Right lobe of liver (tissue), 4 donors: Measurements from ENCODE around the gene GALNT2.

Experiments
- POLR2A ChIP-seq: fragments of 450-650 bp; IDR thresholded peaks from one replicate; pipeline ENCODE4 v1.6.1; 2017; ENCODE audit warnings: antibody characterized with exemption, mild to moderate bottlenecking
- TF ChIP-seq, protein P1 (sequence below), 4 donors: fragments of 200-600 bp in 3 of 4; fragments of 450-650 bp in 1 of 4; IDR thresholded peaks; one replicate each; pipeline versions ENCODE4 v1.5.1 to v1.8.0; 2016 to 2022; ENCODE audit warnings: antibody characterized with exemption in 4 of 4, mild to moderate bottlenecking in 2 of 4
- donor health status: DM: no; HTN: no; CAD: no.
- donor health status: DM: no; HTN: no; CAD: no.
- donor health status: DM: no; HTN: yes; CAD: no.

DNA sequence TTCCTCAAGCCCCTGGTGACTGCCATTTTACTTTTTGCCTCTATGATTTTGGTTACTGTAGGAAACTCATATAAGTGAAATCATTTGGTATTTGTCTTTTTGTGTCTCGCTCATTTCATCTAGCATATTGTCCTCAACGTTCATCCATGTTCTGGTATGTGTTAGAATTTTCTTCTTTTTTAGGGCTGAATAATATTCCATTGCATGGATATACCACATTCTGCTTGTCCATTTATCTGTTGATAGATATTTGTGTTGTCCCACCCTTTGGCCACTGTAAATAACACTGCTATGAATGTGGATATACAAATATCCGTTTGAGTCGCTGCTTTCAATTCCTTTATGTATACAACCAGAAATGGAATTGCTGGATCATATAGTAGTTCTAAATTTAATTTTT, 4.5 kb upstream of the GALNT2 start:
- TF ChIP-seq POLR2A, result no peak
- TF ChIP-seq, protein P1, sequence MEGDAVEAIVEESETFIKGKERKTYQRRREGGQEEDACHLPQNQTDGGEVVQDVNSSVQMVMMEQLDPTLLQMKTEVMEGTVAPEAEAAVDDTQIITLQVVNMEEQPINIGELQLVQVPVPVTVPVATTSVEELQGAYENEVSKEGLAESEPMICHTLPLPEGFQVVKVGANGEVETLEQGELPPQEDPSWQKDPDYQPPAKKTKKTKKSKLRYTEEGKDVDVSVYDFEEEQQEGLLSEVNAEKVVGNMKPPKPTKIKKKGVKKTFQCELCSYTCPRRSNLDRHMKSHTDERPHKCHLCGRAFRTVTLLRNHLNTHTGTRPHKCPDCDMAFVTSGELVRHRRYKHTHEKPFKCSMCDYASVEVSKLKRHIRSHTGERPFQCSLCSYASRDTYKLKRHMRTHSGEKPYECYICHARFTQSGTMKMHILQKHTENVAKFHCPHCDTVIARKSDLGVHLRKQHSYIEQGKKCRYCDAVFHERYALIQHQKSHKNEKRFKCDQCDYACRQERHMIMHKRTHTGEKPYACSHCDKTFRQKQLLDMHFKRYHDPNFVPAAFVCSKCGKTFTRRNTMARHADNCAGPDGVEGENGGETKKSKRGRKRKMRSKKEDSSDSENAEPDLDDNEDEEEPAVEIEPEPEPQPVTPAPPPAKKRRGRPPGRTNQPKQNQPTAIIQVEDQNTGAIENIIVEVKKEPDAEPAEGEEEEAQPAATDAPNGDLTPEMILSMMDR (IDR thresholded peaks at IDR 0.05), result no peak
